ENCODE data around the gene IL12RB1. TPM values are rescaled to one million over a fixed set of nuclear protein-coding genes. Genes with fewer than 3 reads are reported as not detected.
"Not testable (repeated sequence)": the region's sequence is repeated elsewhere in the genome, so short reads cannot be mapped to it uniquely, and the experiment has no call there.

Gene IL12RB1
- total RNA-seq, 1 donor from 2014 or later: not detected

- H3K9me3 Mint-ChIP-seq: no peaks in the 10 kb centered on the region
- H3K27ac Mint-ChIP-seq: no peak overlapping the region
- DNase-seq (ENCODE audit: low spot score in 2 of 2, unreplicated experiment in 2 of 2): no peak
- peaks cover 12% of the 10 kb centered on the region for H3K27me3 Mint-ChIP-seq (ENCODE audit: low read depth)
- peak overlapping the region; percentile 68 for H3K4me3 Mint-ChIP-seq
- H3K4me1 Mint-ChIP-seq: peaks cover 4% of the 10 kb centered on the region
- H3K36me3 Mint-ChIP-seq: no peaks in the 10 kb centered on the region
- TF ChIP-seq CTCF (IDR thresholded peaks at IDR 0.05; ENCODE audit: unreplicated experiment): no peak
These were observed 24.0 kb upstream of the IL12RB1 start for GRCh38 chr19:18110609-18111232.

- no peak for TF ChIP-seq CTCF (IDR thresholded peaks at IDR 0.05; ENCODE audit: unreplicated experiment)
- Mint-ChIP-seq H3K9me3 (no peaks in the 10 kb centered on the region), H3K27ac (no peak overlapping the region), H3K4me3 (peak overlapping the region; percentile 69), H3K36me3 (no peaks in the 10 kb centered on the region), H3K27me3 (ENCODE audit: low read depth) (peaks cover 12% of the 10 kb centered on the region), H3K4me1 (peaks cover 4% of the 10 kb centered on the region)
- DNase-seq (ENCODE audit: low spot score in 2 of 2, unreplicated experiment in 2 of 2): peak in 1 of 2 experiments; percentile 57
These were observed 23.2 kb upstream of the IL12RB1 start for GRCh38 chr19:18109733-18110608.

- Mint-ChIP-seq H3K36me3 (no peaks in the 10 kb centered on the region), H3K27me3 (ENCODE audit: low read depth) (peaks cover 14% of the 10 kb centered on the region), H3K9me3 (no peaks in the 10 kb centered on the region), H3K4me3 (peak overlapping the region; percentile 69), H3K27ac (no peak overlapping the region), H3K4me1 (peaks cover 4% of the 10 kb centered on the region)
- TF ChIP-seq CTCF (IDR thresholded peaks at IDR 0.05; ENCODE audit: unreplicated experiment): no peak
- DNase-seq (ENCODE audit: low spot score in 2 of 2, unreplicated experiment in 2 of 2): no peak
These were observed 22.6 kb upstream of the IL12RB1 start for GRCh38 chr19:18109341-18109732.

- Mint-ChIP-seq H3K27ac (peak overlapping the region; percentile 54), H3K4me1 (peaks cover 4% of the 10 kb centered on the region), H3K27me3 (ENCODE audit: low read depth) (peaks cover 14% of the 10 kb centered on the region), H3K36me3 (no peaks in the 10 kb centered on the region), H3K9me3 (no peaks in the 10 kb centered on the region), H3K4me3 (peak overlapping the region; percentile 69)
- TF ChIP-seq CTCF (IDR thresholded peaks at IDR 0.05; ENCODE audit: unreplicated experiment): no peak
- no peak for DNase-seq (ENCODE audit: low spot score in 2 of 2, unreplicated experiment in 2 of 2)
These were observed 22.2 kb upstream of the IL12RB1 start for GRCh38 chr19:18108897-18109296.

- Mint-ChIP-seq H3K4me1 (peaks cover 4% of the 10 kb centered on the region), H3K36me3 (no peaks in the 10 kb centered on the region), H3K9me3 (no peaks in the 10 kb centered on the region), H3K4me3 (no peak overlapping the region), H3K27me3 (ENCODE audit: low read depth) (peaks cover 14% of the 10 kb centered on the region), H3K27ac (no peak overlapping the region)
- no peak for DNase-seq (ENCODE audit: low spot score in 2 of 2, unreplicated experiment in 2 of 2)
- no peak for TF ChIP-seq CTCF (IDR thresholded peaks at IDR 0.05; ENCODE audit: unreplicated experiment)
These were observed 20.5 kb upstream of the IL12RB1 start for GRCh38 chr19:18107235-18107634.

- not testable (repeated sequence) for H3K27ac Mint-ChIP-seq; H3K9me3 Mint-ChIP-seq; DNase-seq (ENCODE audit: low spot score in 2 of 2, unreplicated experiment in 2 of 2); H3K36me3 Mint-ChIP-seq; H3K4me1 Mint-ChIP-seq; H3K4me3 Mint-ChIP-seq
- H3K27me3 Mint-ChIP-seq (ENCODE audit: low read depth): peaks cover 24% of the 10 kb centered on the region
These were observed 18.5 kb upstream of the IL12RB1 start for GRCh38 chr19:18105259-18105658.
